Measurements from ENCODE around the gene SAMD1. TPM values are rescaled to one million over a fixed set of nuclear protein-coding genes. Genes with fewer than 3 reads are reported as not detected.
A peak's percentile ranks its signal among the peaks of the same experiment; 100 is the strongest.

SAMD1 gene
- total and polyA plus RNA-seq, 2 of the 13 experiments (the other 11 are each of a cell fraction or from before 2014, with no cell fraction given) = 17.5 to 45.0 TPM

DNA sequence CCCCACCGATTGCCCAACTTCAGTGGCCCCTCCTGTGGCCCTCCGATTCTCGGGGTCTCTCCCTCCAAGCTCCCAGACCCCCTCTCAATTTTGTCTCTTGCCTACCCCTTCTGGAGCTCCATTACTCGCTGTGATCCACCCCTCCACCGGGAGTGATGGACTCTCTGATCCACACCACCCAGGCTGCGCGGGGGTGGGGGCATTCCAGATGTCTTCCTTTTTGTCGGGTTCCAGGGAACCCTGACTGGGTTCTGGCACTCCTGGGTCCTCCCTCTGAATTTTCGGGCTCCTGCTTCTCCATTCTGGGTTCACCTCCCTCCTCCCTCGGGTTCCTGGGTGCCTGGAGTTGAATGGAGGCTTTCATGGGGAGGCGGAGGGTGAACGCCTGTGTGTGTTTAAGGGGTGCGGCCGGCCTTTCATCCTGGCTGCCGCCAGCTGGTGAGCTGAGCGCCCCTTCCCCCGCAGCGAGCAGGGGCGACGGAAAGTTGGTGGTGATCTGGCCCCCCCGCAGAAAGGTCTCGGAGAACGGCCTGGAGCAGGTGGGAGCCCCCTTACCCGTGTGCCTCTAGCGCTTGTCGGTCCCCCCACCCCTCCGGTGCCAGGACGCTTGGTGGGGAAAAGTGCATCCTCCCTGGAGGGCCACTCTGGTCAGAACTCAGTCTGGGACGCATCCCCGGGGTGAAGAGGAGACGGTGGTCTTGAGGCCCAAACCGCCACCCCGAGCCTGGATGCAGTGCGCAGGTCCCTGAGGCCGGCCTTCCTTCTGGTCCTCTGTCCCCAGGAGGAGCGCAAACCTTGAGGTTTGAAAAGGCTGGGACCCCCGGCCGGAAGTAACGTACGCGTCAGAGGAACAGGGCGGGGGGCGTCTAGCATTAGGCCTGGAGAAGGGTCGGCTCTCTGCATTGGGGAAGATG is 16.4 kb downstream of the SAMD1 start (continued):
- TF ChIP-seq, protein P1, sequence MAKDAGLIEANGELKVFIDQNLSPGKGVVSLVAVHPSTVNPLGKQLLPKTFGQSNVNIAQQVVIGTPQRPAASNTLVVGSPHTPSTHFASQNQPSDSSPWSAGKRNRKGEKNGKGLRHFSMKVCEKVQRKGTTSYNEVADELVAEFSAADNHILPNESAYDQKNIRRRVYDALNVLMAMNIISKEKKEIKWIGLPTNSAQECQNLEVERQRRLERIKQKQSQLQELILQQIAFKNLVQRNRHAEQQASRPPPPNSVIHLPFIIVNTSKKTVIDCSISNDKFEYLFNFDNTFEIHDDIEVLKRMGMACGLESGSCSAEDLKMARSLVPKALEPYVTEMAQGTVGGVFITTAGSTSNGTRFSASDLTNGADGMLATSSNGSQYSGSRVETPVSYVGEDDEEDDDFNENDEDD (CRISPR knock-in tag; IDR thresholded peaks at IDR 0.05; ENCODE audit: borderline replicate concordance) = no peak
- TF ChIP-seq, protein P2, sequence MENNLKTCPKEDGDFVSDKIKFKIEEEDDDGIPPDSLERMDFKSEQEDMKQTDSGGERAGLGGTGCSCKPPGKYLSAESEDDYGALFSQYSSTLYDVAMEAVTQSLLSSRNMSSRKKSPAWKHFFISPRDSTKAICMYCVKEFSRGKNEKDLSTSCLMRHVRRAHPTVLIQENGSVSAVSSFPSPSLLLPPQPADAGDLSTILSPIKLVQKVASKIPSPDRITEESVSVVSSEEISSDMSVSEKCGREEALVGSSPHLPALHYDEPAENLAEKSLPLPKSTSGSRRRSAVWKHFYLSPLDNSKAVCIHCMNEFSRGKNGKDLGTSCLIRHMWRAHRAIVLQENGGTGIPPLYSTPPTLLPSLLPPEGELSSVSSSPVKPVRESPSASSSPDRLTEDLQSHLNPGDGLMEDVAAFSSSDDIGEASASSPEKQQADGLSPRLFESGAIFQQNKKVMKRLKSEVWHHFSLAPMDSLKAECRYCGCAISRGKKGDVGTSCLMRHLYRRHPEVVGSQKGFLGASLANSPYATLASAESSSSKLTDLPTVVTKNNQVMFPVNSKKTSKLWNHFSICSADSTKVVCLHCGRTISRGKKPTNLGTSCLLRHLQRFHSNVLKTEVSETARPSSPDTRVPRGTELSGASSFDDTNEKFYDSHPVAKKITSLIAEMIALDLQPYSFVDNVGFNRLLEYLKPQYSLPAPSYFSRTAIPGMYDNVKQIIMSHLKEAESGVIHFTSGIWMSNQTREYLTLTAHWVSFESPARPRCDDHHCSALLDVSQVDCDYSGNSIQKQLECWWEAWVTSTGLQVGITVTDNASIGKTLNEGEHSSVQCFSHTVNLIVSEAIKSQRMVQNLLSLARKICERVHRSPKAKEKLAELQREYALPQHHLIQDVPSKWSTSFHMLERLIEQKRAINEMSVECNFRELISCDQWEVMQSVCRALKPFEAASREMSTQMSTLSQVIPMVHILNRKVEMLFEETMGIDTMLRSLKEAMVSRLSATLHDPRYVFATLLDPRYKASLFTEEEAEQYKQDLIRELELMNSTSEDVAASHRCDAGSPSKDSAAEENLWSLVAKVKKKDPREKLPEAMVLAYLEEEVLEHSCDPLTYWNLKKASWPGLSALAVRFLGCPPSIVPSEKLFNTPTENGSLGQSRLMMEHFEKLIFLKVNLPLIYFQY (CRISPR knock-in tag; IDR thresholded peaks at IDR 0.05; ENCODE audit: borderline replicate concordance) = no peak
- TF ChIP-seq ELF1 (CRISPR knock-in tag; IDR thresholded peaks at IDR 0.05) = no peak
- TF ChIP-seq CHD4 (IDR thresholded peaks at IDR 0.05; ENCODE audit: borderline replicate concordance, low read length) = no peak
- 0 out of 2 replicates have a peak, but pooled peaks have one; percentile 4 for TF ChIP-seq ZBTB42 (CRISPR knock-in tag; IDR thresholded peaks at IDR 0.05)
- no peak for TF ChIP-seq SATB2 (CRISPR knock-in tag; IDR thresholded peaks at IDR 0.05)
- no peak for TF ChIP-seq ERF (CRISPR knock-in tag; IDR thresholded peaks at IDR 0.05)
- TF ChIP-seq SRSF1 (optimal IDR thresholded peaks at IDR 0.05; ENCODE audit: low read depth, low read length) = peak; percentile 66
- TF ChIP-seq DR1 (CRISPR knock-in tag; IDR thresholded peaks at IDR 0.05) = 0 out of 2 replicates have a peak, but pooled peaks have one; percentile 8
- TF ChIP-seq, protein P3, sequence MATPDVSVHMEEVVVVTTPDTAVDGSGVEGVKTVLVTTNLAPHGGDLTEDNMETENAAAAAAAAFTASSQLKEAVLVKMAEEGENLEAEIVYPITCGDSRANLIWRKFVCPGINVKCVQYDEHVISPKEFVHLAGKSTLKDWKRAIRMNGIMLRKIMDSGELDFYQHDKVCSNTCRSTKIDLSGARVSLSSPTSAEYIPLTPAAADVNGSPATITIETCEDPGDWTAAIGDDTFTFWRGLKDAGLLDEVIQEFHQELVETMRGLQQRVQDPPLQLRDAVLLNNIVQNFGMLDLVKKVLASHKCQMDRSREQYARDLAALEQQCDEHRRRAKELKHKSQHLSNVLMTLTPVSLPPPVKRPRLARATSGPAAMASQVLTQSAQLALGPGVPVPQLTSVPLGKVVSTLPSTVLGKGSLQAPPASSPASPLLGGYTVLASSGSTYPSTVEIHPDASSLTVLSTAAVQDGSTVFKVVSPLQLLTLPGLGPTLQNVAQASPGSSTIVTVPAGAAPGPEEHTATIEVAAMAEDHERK (CRISPR knock-in tag; IDR thresholded peaks at IDR 0.05; ENCODE audit: low read depth) = no peak
- TF ChIP-seq FIP1L1 (IDR thresholded peaks at IDR 0.05; ENCODE audit: borderline replicate concordance, insufficient read depth, low read depth, low read length) = no peak
- TF ChIP-seq SAP130 (CRISPR knock-in tag; IDR thresholded peaks at IDR 0.05; ENCODE audit: low read depth) = no peak; the same call in 1 of the 2 replicates
- TF ChIP-seq ZNF451 (CRISPR knock-in tag; IDR thresholded peaks at IDR 0.05) = no peak; the same call in 1 of the 2 replicates
- TF ChIP-seq ISL2 (CRISPR knock-in tag; IDR thresholded peaks at IDR 0.05) = no peak
- TF ChIP-seq KMT2A (CRISPR knock-in tag; IDR thresholded peaks at IDR 0.05) = no peak
- TF ChIP-seq, protein P4, sequence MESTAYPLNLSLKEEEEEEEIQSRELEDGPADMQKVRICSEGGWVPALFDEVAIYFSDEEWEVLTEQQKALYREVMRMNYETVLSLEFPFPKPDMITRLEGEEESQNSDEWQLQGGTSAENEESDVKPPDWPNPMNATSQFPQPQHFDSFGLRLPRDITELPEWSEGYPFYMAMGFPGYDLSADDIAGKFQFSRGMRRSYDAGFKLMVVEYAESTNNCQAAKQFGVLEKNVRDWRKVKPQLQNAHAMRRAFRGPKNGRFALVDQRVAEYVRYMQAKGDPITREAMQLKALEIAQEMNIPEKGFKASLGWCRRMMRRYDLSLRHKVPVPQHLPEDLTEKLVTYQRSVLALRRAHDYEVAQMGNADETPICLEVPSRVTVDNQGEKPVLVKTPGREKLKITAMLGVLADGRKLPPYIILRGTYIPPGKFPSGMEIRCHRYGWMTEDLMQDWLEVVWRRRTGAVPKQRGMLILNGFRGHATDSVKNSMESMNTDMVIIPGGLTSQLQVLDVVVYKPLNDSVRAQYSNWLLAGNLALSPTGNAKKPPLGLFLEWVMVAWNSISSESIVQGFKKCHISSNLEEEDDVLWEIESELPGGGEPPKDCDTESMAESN (CRISPR knock-in tag; conservative IDR thresholded peaks at IDR 0.05) = 0 out of 2 replicates have a peak, but pooled peaks have one; percentile 8
- TF ChIP-seq, protein P5, sequence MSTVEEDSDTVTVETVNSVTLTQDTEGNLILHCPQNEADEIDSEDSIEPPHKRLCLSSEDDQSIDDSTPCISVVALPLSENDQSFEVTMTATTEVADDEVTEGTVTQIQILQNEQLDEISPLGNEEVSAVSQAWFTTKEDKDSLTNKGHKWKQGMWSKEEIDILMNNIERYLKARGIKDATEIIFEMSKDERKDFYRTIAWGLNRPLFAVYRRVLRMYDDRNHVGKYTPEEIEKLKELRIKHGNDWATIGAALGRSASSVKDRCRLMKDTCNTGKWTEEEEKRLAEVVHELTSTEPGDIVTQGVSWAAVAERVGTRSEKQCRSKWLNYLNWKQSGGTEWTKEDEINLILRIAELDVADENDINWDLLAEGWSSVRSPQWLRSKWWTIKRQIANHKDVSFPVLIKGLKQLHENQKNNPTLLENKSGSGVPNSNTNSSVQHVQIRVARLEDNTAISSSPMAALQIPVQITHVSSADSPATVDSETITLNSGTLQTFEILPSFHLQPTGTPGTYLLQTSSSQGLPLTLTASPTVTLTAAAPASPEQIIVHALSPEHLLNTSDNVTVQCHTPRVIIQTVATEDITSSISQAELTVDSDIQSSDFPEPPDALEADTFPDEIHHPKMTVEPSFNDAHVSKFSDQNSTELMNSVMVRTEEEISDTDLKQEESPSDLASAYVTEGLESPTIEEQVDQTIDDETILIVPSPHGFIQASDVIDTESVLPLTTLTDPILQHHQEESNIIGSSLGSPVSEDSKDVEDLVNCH (CRISPR knock-in tag; IDR thresholded peaks at IDR 0.05) = no peak
- no peak for TF ChIP-seq ATF1 (CRISPR knock-in tag; IDR thresholded peaks at IDR 0.05)
